Dedifferentiated amniotic fluid mesenchymal stem cell (primary cell): ENCODE data around the gene DNLZ.
"Not testable (repeated sequence)": the region's sequence is repeated elsewhere in the genome, so short reads cannot be mapped to it uniquely, and the experiment has no call there.

Experiments used
- DNase-seq: peaks from one replicate; pipeline ENCODE4 v3.0.0-alpha.2; 2016; ENCODE audit errors: extremely low spot score

The DNLZ gene

DNA sequence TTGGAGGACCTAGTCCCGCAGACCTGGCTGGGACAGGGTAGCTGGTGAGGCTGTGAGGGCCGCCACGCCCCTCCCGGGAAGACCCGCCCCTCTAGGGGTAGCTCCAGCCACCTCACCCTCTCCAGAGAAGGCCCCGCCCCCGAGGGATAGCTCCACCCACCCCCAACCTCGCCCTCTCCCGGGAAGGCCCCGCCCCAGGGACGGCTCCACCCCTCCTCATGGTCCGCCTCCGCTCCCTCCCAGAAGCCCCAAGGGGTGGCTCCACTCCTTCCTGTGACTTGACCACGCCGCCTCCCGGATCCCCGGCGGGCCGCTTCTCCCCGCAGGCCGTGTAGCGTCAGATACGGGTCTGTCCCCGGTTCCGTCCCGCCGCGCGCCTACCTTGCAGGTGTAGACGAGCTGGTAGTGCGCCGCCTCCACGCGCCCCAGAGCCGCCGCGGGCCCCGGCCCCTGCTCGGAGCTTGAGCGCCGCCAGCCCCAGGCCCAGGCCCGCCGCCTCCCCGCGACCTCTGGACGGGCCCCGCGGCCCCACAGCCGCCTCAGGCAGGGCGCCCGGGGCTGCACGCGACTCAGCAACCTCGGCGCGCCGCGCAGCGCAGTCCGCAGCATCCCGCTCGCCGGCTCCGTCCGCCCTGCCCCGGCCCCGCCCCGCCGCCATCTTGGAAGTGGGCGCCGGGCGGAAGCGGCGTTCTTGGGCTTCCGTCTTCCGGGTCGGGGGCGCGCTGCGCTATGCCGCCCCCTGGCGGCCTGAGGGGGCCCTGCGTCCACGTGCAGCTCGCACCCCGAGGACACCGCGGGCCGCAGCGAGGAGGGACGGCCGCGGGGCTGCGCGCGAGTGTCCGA is at the start of gene DNLZ:
DNLZ (minus strand) TSS at position 639 of the 843 bp plus-strand sequence; CDS start at position 609, 30 bp downstream.
- peak; percentile 91 for DNase-seq

DNA sequence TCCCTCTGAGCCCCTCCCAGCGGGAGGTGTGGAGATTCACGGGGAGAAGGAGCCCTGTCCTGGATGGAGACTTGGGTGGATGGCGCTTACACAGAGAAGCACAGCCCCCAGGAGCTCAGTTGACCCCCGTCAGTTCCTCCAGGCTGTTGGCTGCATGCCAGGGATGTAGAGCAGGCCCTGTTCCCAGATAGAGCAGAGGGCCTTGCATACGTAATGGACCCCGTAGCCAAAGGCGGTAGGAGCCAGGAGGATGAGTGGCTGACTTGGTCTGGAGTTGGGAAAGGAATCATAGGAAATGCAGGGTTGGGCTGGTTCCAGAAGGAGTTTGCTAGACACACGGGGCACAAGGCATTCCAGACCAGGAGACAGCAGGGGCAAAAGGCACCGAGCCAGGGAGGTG is 49.4 kb upstream of the DNLZ start:
- DNase-seq = no peak

DNA sequence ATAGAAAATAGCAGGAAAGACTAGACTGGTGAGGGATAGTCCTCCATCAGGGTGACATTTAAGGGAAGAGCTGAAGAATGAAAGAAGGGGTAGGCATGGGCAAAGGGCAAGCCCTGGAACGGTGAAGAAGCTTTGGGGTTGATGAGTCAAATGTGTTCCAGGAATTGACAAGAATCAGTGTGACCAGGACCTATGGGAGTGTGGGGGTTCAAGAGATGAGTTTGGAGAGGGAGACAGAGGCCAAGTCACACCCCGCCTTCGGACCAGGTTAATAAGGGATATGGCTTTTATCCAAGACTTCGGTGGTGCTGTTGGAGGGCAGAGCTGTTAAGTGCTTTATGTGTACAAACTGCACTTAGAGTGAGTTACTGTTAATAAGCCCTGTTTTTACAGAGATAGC is 47.8 kb upstream of the DNLZ start:
- no peak for DNase-seq

DNA sequence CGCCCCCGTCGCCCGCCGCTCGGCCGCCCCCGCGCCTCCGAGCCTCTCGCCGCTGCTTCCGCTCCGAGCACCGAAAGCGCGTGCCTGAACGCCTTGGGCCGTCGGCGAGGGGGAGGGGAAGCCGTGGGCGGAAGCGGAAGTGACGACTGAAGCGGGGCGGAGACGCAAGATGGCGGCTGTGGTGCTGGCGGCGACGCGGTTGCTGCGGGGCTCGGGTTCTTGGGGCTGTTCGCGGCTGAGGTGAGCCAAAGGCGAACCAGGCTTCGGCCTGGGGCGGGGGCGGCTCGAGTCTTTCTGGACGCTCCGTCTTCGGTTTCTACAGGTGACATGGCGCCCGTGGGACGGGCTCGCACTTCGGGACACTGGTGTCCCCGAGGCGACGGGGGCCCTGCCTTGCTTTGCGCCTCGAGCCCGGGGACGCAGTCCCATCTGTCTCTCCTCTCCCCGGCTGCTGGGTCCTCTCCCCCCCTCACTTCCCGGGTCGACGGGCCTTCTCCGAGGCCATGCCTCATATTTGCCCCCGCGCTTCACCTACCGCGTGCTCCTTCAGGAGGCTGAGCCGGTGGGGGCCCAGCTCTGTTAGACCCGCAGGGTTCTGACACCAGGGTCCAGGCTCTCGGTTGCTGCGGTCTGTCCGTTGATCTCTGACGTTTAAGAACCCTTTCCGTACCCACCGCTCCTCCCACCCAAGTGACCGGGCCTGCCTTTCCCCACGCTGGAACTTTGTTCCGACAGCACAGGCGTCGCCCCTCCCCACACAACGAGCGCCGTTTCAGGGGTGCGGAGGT is 47.1 kb upstream of the DNLZ start, which contains the start of the genes ENTR1 and PMPCA:
ENTR1 (minus strand) TSS at position 115 of the 788 bp plus-strand sequence. CDS start 217 bp downstream, outside the sequence.
PMPCA (plus strand) TSS at position 159 of the 788 bp plus-strand sequence; CDS start at position 170, 11 bp downstream.
- DNase-seq = peak; percentile 88

DNA sequence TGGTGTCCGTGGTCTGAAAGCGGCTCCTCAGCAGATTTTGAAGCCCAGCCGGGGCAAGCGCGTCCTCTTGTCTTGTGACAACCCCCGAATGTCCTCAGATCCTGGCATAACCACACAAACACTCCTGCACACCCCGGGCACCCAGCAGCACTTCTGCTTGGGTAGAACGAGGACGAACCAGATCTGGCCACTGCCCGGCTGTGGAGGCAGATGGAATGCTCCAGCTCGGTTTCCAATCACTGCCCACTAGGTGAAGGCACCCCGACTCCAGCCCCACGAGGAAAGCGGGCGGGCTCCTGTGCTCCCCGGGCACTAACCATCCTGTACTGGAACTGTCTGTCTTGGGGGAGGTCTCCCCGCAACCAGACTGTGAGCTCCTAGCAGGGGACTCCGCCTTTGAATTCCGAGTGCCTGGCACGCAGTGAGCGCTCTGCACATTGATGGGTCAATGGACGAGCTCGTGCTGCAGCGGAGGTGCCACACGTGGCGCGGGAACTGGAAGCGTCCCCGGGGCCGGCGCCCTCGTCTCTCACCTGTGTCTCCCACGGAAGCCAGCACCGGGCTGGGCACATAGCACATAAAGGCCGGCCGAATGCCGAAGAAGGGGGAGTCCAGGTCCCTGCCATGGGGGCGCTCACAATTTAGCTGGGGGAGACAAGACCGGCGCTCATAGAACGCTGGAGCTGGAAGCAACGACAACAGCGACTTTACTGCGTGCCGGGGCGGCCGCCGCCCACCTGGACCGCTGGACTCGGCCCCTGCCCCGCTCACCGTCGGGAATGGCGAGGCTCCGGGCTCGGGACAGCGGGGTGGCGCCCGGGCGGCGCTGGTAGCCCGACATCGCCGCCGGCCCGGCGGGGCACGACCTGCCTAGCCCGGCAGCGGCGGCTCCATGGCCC is 46.3 kb upstream of the DNLZ start:
- DNase-seq = no peak

DNA sequence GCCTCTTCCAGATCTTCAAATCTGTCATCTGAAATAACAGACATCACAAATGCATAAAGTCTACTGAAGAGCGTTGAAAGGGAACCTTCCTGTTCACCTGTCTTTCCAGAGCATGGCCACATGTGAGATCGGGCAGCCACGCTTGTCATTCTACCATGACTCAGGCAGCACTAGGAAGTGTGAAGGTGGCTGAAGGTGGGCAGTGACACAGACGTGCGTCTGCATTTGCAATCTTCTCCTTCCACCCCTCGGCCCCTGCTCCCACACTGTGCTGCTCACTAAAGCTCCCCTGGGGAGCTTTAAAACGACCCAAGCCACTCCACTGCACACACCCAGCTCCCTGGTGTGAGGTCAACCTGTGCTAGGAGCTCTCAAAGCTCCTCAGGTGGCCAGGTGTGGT is 44.4 kb upstream of the DNLZ start:
- DNase-seq = no peak

DNA sequence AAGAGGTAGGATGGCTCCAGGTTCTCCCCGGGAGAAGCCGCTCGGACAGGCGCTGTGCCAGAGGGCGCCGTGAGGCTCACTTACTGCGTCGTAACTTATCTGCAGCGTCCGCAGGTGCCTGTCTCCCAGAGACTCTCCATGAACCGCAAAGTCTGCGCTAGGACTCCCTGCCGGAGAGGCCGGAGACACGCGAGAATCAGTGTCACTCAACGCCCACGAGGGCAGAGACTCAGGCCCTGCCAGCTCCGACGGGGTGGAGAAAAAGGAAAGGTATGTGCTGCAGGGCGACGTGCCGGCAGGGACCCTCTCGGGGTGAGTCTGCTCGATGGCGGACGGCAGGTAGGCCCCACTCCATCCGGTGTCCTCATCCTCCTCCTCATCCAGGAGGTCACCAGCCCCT is 43.5 kb upstream of the DNLZ start:
- DNase-seq = not testable (repeated sequence)

DNA sequence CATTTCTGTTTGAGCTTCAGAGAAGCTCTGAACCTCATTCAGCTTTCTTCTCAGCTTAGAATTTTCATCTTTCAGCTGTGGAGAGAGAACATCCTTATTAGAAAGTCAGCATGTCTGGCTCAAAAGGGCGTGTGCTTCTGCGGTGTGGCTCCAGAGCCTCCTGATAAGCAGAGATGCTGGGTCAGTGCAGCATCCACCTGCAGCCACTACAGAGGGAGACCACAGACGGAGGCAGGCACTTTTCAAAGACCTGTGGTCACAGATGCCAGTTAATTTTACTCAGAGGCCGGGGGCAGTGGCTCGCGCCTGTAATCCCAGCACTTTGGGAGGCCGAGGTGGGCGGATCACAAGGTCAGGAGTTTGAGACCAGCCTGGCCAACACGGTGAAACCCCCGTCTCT is 42.4 kb upstream of the DNLZ start:
- not testable (repeated sequence) for DNase-seq

DNA sequence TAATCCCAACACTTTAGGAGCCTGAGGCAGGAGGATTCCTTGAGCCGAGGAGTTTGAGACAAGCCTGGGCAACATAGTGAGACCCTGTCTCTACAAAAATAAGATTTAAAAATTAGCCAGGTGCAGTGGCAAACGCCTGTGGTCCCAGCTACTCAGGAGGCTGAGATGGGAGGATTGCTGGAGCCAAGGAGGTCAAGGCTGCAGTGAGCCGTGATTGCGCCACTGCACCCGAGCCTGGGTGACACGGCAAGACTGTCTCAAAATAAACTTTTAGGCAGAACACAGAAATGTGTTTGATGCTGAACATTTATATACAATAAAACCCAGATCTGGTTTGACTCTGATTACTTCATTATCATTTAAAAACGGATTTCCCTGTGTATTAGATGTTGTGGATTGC is 41.9 kb upstream of the DNLZ start:
- DNase-seq = no peak

DNA sequence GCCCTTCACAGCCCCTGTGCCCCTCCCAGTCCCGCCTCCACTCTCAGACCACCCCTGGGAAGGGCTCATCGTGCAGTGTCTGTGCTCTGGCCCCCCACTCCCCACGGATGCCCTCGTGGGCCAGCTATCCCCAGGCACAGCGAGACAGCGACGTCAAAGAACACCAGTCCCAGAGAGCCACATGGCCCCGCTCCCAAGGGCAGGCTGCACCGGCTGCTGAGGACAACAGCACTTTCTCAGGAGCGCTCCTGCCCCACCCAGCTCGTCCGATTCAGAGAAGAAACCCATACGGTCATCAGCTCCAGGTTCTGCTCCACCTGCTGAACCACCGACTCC is 41.2 kb upstream of the DNLZ start:
- no peak for DNase-seq

DNA sequence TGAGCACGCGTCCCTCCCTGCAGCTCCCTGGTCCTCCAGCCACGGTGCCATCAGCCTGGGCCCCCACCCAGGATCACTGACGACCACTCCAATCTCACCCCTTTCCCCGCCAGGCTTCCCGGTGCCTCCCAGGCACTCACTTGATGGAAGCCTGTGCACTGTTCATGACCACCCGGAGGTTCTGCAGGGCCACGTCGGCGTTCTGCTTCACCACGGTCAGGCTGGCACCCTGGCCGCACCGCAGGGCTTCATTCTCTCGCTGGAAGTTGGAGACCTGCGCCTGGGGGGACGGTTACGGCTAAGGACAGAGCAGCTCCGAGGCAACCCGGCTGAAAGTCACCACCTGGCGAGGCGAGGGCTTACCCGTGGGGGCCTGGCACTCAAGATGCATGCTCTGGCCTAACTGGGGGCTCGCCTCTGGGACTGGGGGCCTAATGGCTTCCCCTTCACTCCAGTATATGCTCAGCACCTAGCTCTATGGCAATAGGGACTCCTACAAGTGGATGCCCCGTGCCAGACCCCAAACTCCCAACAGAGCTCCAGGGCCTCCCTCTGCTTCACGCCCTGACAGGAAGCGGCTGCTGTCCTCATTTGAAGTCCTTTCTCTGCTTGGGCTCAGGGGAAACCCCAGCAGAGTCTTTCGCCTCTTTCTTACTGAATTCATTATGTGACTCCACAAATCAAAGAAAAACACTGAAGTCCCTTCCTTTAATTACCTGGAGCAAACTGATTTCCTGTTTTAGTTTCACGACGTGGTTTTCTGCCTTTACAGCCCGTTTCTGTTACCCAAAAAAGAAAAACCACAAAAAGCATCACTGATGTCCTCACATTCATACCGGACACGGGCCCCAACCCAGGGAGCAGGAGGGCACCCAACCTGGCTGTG is 40.6 kb upstream of the DNLZ start:
- no peak for DNase-seq

DNA sequence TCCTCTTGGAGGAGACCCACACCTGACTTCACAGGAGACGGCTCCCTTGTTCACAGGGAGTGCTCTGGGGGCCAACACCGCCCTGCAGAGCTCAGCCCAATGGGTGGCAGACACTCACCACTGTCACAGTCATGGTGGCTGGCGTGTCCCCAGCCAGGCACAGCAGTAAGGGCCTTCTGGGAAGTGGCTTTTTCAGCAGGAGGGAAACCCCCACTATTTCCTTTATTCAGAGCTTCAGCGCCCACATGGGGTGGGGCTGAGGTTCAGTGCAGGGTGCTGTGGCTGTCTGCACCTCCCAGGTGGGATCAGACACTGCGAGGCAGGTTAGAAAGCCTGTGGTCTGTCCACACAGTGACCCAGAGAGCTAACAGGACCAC is 40.0 kb upstream of the DNLZ start:
- no peak for DNase-seq

DNA sequence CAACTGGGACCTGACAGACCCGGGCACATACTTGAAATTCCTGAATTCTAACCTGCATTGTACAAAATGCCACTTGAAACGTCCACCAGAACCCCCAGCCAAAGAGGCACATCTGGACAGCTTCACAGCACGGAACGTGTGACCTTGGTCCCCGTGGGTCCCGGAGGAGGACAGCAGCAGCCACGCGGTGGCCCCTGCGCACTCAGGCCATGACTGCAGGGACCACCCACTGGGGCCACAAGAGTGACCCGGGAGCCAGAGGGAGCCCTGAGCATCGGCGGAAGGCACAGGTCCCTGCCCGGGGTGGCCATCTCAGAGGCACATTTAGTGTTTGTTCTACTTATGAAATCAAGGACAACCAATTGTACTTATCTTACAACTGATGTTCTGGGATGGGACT is 38.5 kb upstream of the DNLZ start:
- DNase-seq = no peak

DNA sequence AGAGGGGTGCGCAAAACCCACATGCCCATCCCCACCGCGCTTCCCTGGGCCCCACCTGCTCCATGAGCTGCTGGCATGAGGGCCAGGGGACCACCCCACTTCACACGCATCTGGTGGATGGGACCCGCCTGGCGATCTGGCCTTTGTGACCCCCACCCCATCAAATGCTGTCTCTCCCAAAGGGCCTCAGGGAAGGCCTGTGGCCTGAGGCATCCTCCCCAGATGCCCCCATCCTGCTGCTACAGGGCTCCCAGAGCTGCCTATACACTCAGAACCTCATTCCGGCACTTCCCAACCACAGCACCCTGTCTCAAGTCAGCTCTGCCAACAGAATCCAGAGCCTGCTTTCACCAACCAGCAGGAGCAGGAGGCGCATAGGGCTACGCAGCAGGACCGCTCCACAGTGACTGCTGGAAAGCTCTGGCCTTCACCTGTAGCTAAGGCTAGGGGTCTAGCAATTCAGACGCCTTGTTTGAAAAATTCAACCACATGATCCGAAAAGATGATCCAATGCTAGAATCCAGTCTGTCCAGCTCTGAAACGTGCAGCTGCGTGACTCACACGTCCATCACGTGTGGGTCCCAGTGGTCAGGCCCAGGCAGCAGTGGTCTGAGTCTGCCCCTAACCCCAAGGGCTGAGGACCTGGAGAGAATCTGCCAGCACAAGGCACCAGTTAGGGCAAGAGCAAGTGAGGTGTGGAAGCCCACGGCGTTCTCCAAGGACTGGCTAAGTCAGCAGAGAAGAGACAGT is 37.8 kb upstream of the DNLZ start:
- DNase-seq = no peak

DNA sequence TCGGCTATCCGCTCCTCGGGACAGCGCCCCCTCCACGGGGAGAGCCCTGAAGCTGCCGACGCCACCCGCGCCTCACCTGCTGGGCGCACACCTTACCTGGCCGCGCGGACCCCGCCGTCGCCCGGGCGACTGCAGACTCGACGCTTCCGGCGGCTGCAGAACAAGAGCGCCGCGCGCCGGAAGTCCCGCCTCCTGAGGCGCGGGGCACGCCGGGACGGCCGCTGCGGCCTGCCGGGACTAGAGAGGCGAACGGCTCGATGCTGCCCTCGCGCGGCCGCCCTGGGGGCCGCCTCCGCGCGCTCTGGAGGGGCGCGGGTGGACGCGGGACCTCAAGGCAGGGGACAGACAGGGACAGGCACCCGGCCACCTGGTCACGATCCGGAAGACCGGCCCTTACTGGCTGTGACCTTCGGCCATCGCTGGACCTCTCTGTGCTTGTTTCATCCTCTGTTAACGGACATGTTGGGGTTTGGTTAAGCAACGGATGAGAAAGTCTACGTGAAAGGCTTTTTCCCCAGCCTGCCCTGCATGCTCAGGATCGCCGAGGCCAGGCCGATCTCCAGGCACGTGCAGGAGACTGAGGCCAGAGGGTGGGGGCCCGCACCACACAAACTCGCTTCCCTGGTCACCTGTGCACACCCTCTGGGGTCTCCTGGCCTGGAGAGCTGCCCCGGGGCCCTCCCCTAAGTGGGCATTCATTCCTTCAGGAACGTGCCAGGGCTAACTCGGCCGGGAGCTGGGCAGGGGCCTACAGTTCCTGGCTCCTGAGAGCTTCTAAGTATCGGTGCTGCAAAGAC is 36.7 kb upstream of the DNLZ start, which contains the start of gene SNAPC4:
SNAPC4 (minus strand) TSS at position 133 of the 797 bp plus-strand sequence. CDS start 1,742 bp downstream, outside the sequence.
- peak; percentile 75 for DNase-seq

DNA sequence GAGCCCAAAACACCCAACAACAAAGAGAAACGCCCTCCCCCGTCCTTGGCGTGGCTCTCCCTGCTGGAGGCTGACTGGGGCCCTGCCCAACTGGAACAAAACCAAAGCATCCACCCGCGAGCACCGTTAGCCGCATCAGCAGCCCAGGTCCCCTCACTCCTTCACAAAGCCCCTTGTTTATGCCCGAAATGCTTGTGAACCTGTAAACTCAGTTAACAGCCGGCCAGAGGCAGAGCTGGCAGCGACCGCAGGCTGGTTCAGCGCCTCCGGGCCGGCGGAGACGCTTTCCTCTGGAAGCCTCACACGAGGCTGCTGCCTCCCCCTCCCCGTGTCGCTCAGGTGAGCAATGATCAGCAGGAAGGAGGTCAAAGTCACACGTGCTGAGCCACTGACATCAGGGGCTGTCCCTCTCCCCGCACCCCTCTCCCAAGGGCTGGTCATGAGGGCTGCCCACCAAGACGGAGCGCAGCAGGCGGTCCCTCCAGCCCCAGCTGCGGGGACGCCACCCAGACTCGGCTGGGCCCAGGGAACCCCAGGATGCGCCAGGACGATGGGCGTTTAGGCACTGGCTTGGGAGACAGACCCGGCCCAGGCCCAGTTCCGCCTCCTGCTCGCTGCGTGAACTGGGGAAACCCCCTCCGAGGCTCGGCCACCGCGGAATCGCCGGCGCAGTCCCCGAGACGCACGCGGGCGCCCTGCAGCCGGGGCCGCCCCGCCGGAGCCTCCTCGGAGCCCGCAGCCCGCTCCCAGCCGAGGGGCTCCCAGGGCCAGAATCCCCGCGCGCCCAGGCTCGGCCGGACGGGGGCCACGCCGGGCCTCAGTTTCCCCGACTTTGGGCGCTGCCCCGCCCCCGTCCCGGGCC is 35.9 kb upstream of the DNLZ start:
- no peak for DNase-seq

DNA sequence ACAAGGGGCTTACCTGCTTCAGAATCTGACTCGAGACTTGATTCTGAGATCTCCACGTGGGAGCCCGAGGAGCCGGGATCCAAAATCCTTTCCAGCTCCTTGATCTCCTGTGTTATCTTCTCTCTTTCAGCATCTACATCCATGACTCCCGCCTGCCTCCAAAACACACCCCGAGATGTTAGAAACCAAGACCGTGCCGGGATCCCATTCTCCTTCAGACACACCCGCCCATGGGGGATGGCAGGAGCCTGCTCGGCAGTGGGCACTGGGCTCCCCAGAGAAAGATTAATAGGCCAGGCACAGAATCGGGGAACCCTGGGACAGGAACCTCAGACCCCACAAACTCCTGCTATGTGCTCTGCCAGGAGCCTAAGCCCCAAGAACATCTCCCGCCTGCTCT is 34.7 kb upstream of the DNLZ start:
- DNase-seq = no peak

DNA sequence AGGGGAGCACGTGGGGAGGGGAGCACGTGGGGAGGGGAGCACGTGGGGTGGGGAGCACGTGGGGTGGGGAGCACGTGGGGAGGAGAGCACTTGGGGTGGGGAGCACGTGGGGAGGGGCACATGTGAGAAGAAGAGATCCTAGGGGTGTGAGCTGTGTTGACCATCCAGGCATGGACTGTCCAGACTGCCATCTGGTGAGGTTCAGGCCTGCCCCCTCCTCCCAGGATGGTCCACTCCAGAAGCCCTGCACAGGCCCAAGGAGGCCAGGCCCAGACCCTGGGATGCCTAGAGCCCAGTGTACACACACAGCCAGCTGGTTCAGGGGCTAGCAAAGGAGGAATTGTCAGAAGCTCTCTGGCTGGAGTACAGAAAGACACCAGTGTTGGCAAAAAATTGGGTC is 34.1 kb upstream of the DNLZ start:
- DNase-seq = no peak
